PC-9 (cell line): ENCODE measurements around the gene C17orf107. TPM values are rescaled to one million over a fixed set of nuclear protein-coding genes. Genes with fewer than 3 reads are reported as not detected.

Experiments
- BruUV-seq: library from RNA; stranded (reverse); fragments of 400-500 nt; replicated peaks from 2 replicates; lab custom pipeline; 2021; lab: Mats Ljungman, UMichigan
- CTCF ChIA-PET: fragments of 300-600 bp; sonication (Branson Sonifier 250); formaldehyde crosslinking; loops from one replicate; lab custom pipeline; 2022; ENCODE audit warnings: antibody characterized with exemption; lab: Charles Lee
- POLR2A ChIA-PET: fragments of 300-600 bp; sonication (Branson Sonifier 250); formaldehyde crosslinking; loops from one replicate; lab custom pipeline; 2022; ENCODE audit warnings: antibody characterized with exemption; ENCODE audit not compliant: unreplicated experiment; lab: Charles Lee
- DNase-seq, 2 experiments: peaks; one replicate each; pipeline versions ENCODE4 v3.0.0 to v3.0.0-alpha.2; 2015 to 2022; ENCODE audit warnings: mixed read lengths in 1 of 2
- H2AFZ ChIP-seq: fragments of 200-600 bp; sonication (generic); 2 replicates; pipeline ENCODE4 v1.8.1; 2017; ENCODE audit warnings: antibody characterized with exemption
- H3F3A ChIP-seq: fragments of 200-600 bp; sonication (generic); 2 replicates; pipeline ENCODE4 v1.8.1; 2017; ENCODE audit warnings: antibody characterized with exemption, mild to moderate bottlenecking, low read depth; ENCODE audit not compliant: insufficient read depth
- H3K27ac ChIP-seq: fragments of 200-600 bp; sonication (generic); 2 replicates; pipeline ENCODE4 v1.6.1; 2016; ENCODE audit warnings: mixed run types
- H3K27me3 ChIP-seq: fragments of 200-600 bp; sonication (generic); 2 replicates; pipeline ENCODE4 v1.6.1; 2016; ENCODE audit warnings: low read depth, mixed run types; ENCODE audit not compliant: insufficient read depth
- H3K36me3 ChIP-seq: fragments of 200-600 bp; sonication (generic); 2 replicates; pipeline ENCODE4 v1.6.1; 2016; ENCODE audit warnings: low read depth, mixed run types
- H3K4me1 ChIP-seq: fragments of 200-600 bp; sonication (generic); replicated peaks from 2 replicates; pipeline ENCODE4 v1.6.1; 2016; ENCODE audit warnings: mixed run types; ENCODE audit not compliant: insufficient read depth
- H3K4me2 ChIP-seq: fragments of 200-600 bp; sonication (generic); 2 replicates; pipeline ENCODE4 v1.6.1; 2017; ENCODE audit warnings: mixed run types
- H3K4me3 ChIP-seq: fragments of 200-600 bp; sonication (generic); 2 replicates; pipeline ENCODE4 v1.6.1; 2016; ENCODE audit warnings: mixed run types
- H3K79me2 ChIP-seq: fragments of 200-600 bp; sonication (generic); 2 replicates; pipeline ENCODE4 v1.6.1; 2017; ENCODE audit warnings: low read depth, mixed run types
- H3K9me2 ChIP-seq: fragments of 200-600 bp; sonication (generic); 2 replicates; pipeline ENCODE4 v1.8.1; 2017; ENCODE audit warnings: mild to moderate bottlenecking; ENCODE audit not compliant: insufficient read depth
- H3K9me3 ChIP-seq: fragments of 200-600 bp; sonication (generic); 2 replicates; pipeline ENCODE4 v1.8.1; 2016; ENCODE audit warnings: low read depth; ENCODE audit not compliant: insufficient read depth
- H4K20me1 ChIP-seq: fragments of 200-600 bp; sonication (generic); 2 replicates; pipeline ENCODE4 v1.8.1; 2017; ENCODE audit not compliant: insufficient read depth
- EZH2 ChIP-seq: fragments of 200-600 bp; sonication (generic); IDR thresholded peaks from 2 replicates; pipeline ENCODE4 v1.8.0; 2017; ENCODE audit warnings: antibody characterized with exemption, low read depth
- intact Hi-C: fragments of 100-400 bp; cut with micrococcal nuclease; formaldehyde crosslinking; loops from one replicate; pipeline ENCODE4 v1.10.0; 2022; ENCODE audit not compliant: unreplicated experiment
- total RNA-seq: library from RNA; stranded (reverse); gene quantifications from 2 replicates; pipeline ENCODE4 v1.2.3, GENCODE V29; 2021
- TF ChIP-seq, protein P1 (sequence below): fragments of 200-600 bp; sonication (generic); conservative IDR thresholded peaks from 2 replicates; pipeline ENCODE4 v1.6.1; 2017; ENCODE audit warnings: mixed run types, antibody characterized with exemption, mild to moderate bottlenecking, moderate library complexity

The C17orf107 gene
- total RNA-seq, 1 experiment from 2014 or later, result 3.1 TPM

DNA sequence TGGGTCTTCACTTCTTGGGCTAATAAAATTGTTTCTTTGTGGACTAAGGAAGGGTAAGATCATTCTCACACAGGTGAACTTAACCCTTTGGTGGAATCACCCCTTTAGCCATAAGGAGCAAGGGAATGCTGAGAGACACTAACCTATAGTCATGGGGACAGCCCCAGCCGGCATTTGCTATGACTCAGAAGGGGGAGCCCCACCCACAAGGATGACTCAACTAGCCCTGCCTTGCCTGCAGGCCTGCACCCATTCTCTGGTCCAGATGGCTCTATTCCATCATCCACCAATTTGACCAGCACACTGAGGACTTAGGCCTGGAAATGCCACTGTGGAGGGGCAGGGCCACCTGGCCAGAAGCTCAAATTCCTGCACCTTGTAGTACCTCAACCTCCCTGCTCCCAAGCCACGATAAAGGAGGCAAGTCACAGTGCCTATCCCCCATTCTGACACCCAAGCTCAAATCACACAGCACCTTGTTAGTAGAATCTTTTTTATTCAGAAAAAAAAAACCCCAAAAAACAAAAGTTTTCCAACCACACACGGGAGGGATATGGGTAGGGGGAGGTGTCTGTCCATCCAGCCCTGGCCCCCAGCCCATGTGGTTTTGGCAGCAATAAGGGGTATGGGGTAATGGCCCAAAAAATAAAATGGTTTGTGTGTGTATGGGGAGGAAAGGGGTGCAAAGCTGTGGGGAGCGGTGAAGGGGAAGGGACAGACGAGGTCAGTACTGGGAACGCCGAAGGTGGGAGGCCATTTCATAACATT is 46.0 kb downstream of the C17orf107 start:
- ChIA-PET CTCF (interaction anchor here (0.7 kb wide), 2 partner anchors 305 to 613 kb away, joined by 3 read pairs; no protein-coding TSS in a partner anchor), POLR2A (interaction anchor here (0.5 to 1.6 kb wide), 4 partner anchors 8 to 82 kb away, joined by 3 to 8 read pairs (median 5); partner anchors contain the start of gene SPAG7)
- Histone ChIP-seq H4K20me1 (peaks cover 39% of the 10 kb centered on the region), H3K27ac (peak overlapping the region; percentile 99), H3K9me3 (no peaks in the 10 kb centered on the region), H3K4me1 (peaks cover 33% of the 10 kb centered on the region), H3K4me2 (peak overlapping the region; percentile 84), H3K9me2 (no peaks in the 10 kb centered on the region), H3K4me3 (peak overlapping the region; percentile 99; the same call in 1 of the 2 replicates), H3K79me2 (peaks cover 78% of the 10 kb centered on the region), H3K36me3 (peaks cover 34% of the 10 kb centered on the region), H2AFZ (no peak overlapping the region), H3F3A (peaks cover 91% of the 10 kb centered on the region), H3K27me3 (no peaks in the 10 kb centered on the region)
- TF ChIP-seq EZH2, result no peak
- DNase-seq, result peak; percentile 90 to 93
- BruUV-seq, result no TSS peak
- intact Hi-C loops, result loop anchor here (1.0 to 10.0 kb wide), 2 partner anchors 22 to 111 kb away; partner anchors contain the start of genes MINK1 and SPAG7

DNA sequence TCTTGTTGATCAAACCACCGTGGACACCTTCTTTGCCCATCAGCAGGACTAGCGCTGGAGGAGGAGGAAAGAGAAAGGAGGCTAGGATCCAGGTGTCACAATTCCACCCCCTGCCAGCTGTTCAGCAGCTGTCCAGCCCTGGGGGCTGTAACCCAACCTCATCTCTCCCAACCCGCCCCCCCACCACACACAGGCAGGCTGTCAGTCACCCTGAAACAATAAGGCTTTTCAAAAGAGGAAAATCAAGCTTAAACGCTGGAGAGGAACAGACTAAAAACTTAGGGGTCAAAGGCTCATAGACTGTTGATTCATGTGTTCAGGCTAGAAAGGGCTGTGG is 46.6 kb downstream of the C17orf107 start:
- BruUV-seq, result no TSS peak
- no peak for DNase-seq
- Histone ChIP-seq H3K9me3 (no peaks in the 10 kb centered on the region), H3K4me2 (peak overlapping the region; percentile 84), H3K27ac (peak overlapping the region; percentile 99), H3K79me2 (peaks cover 78% of the 10 kb centered on the region), H3K4me1 (peaks cover 39% of the 10 kb centered on the region), H3K36me3 (peaks cover 34% of the 10 kb centered on the region), H3K4me3 (peak overlapping the region; percentile 99), H4K20me1 (peaks cover 39% of the 10 kb centered on the region), H3K9me2 (no peaks in the 10 kb centered on the region), H3K27me3 (no peaks in the 10 kb centered on the region), H3F3A (peaks cover 92% of the 10 kb centered on the region), H2AFZ (no peak overlapping the region)
- CTCF ChIA-PET, result interaction anchor here (0.6 kb wide), 1 partner anchor 86 kb away, joined by 8 read pairs; no protein-coding TSS in a partner anchor
- TF ChIP-seq, protein P1, sequence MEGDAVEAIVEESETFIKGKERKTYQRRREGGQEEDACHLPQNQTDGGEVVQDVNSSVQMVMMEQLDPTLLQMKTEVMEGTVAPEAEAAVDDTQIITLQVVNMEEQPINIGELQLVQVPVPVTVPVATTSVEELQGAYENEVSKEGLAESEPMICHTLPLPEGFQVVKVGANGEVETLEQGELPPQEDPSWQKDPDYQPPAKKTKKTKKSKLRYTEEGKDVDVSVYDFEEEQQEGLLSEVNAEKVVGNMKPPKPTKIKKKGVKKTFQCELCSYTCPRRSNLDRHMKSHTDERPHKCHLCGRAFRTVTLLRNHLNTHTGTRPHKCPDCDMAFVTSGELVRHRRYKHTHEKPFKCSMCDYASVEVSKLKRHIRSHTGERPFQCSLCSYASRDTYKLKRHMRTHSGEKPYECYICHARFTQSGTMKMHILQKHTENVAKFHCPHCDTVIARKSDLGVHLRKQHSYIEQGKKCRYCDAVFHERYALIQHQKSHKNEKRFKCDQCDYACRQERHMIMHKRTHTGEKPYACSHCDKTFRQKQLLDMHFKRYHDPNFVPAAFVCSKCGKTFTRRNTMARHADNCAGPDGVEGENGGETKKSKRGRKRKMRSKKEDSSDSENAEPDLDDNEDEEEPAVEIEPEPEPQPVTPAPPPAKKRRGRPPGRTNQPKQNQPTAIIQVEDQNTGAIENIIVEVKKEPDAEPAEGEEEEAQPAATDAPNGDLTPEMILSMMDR, result no peak
- no peak for TF ChIP-seq EZH2
- intact Hi-C loops, result loop anchor here (1.0 to 10.0 kb wide), 2 partner anchors 21 to 111 kb away; partner anchors contain the start of genes MINK1 and SPAG7
- POLR2A ChIA-PET, result interaction anchor here (0.6 to 1.6 kb wide), 3 partner anchors 21 to 1138 kb away, joined by 4 to 7 read pairs (median 5); partner anchors contain the start of gene SPAG7

DNA sequence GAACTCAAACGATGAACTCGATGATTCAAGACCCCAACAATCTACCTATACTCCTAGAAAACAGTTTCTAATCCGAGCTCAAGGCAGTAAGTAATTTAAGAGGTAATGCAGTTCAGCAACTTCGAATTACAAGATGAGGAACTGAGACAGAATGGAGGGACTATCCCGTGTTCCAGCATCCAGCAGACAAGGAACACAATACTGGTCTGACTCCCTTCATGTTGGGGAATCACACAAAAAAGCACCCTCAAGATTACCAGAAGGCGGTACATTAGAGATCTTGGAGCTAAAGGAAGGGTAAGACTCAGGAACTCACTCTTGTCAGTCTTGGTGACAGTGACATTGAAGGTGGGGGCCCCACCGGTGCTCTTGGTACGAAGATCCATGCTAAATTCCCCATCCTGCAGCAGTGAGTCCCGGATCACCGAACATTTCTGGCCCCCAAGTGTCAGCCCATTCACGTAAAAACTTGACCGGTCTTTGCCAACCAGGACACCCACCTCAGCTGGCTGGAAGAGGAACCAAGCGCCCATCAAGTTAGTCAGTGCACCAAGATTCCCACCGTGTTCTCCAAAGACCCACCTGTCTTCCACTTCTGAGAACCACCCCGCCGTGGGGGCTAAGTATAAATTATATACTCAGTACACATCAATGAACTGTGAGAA is 47.1 kb downstream of the C17orf107 start:
- TF ChIP-seq, protein P1, result no peak
- no peak for TF ChIP-seq EZH2
- Histone ChIP-seq H3K27ac (peak overlapping the region; percentile 99), H2AFZ (no peak overlapping the region), H3K79me2 (peaks cover 76% of the 10 kb centered on the region), H4K20me1 (peaks cover 39% of the 10 kb centered on the region), H3K4me2 (peak overlapping the region; percentile 84), H3K9me3 (no peaks in the 10 kb centered on the region), H3K4me1 (peaks cover 40% of the 10 kb centered on the region), H3K9me2 (no peaks in the 10 kb centered on the region), H3K27me3 (no peaks in the 10 kb centered on the region), H3F3A (peaks cover 92% of the 10 kb centered on the region), H3K36me3 (peaks cover 34% of the 10 kb centered on the region), H3K4me3 (peak overlapping the region; percentile 99)
- BruUV-seq, result TSS peak; percentile 62
- ChIA-PET CTCF (interaction anchor here (0.6 kb wide), 1 partner anchor 86 kb away, joined by 8 read pairs; no protein-coding TSS in a partner anchor), POLR2A (interaction anchor here (0.6 to 3.0 kb wide), 3 partner anchors 21 to 1138 kb away, joined by 4 to 42 read pairs (median 5); partner anchors contain the start of gene SPAG7)
- DNase-seq, result no peak
- intact Hi-C loops, result loop anchor here (10.0 kb wide), 1 partner anchor 112 kb away; the partner anchor contains the start of gene MINK1
